ENCODE results near the gene INSC.

The INSC gene

GRCh38 chr11:15107730-15108515, 6.8 kb upstream of the INSC start:
- in situ Hi-C loops (cut with HindIII; ENCODE audit: low pct_ligation_motif_present, low pct_unique_long_range_greater_than_20kb, low sequenced_read_pairs) = no loop called here
- DNase-seq = no peak

GRCh38 chr11:15108592-15109130, 6.1 kb upstream of the INSC start:
- DNase-seq = no peak
- in situ Hi-C loops (cut with HindIII; ENCODE audit: low pct_ligation_motif_present, low pct_unique_long_range_greater_than_20kb, low sequenced_read_pairs) = no loop called here

GRCh38 chr11:15109602-15110001, 5.1 kb upstream of the INSC start:
- in situ Hi-C loops (cut with HindIII; ENCODE audit: low pct_ligation_motif_present, low pct_unique_long_range_greater_than_20kb, low sequenced_read_pairs) = no loop called here
- DNase-seq = no peak

GRCh38 chr11:15111215-15111614, 3.5 kb upstream of the INSC start:
- DNase-seq = no peak
- in situ Hi-C loops (cut with HindIII; ENCODE audit: low pct_ligation_motif_present, low pct_unique_long_range_greater_than_20kb, low sequenced_read_pairs) = no loop called here

GRCh38 chr11:15112131-15112541, 2.6 kb upstream of the INSC start:
- DNase-seq = no peak
- in situ Hi-C loops (cut with HindIII; ENCODE audit: low pct_ligation_motif_present, low pct_unique_long_range_greater_than_20kb, low sequenced_read_pairs) = no loop called here

GRCh38 chr11:15113381-15113780, 1.3 kb upstream of the INSC start:
- in situ Hi-C loops (cut with HindIII; ENCODE audit: low pct_ligation_motif_present, low pct_unique_long_range_greater_than_20kb, low sequenced_read_pairs) = no loop called here
- no peak for DNase-seq

- in situ Hi-C loops (cut with HindIII; ENCODE audit: low pct_ligation_motif_present, low pct_unique_long_range_greater_than_20kb, low sequenced_read_pairs) = no loop called here
- DNase-seq = no peak
These were observed 963 bp downstream of the INSC start for GRCh38 chr11:15115686-15116085.

- in situ Hi-C loops (cut with HindIII; ENCODE audit: low pct_ligation_motif_present, low pct_unique_long_range_greater_than_20kb, low sequenced_read_pairs) = no loop called here
- no peak for DNase-seq
These were observed 3.0 kb downstream of the INSC start for GRCh38 chr11:15117751-15118150.

GRCh38 chr11:15118431-15118830, 3.7 kb downstream of the INSC start:
- in situ Hi-C loops (cut with HindIII; ENCODE audit: low pct_ligation_motif_present, low pct_unique_long_range_greater_than_20kb, low sequenced_read_pairs) = no loop called here
- DNase-seq = no peak

- DNase-seq = no peak
- in situ Hi-C loops (cut with HindIII; ENCODE audit: low pct_ligation_motif_present, low pct_unique_long_range_greater_than_20kb, low sequenced_read_pairs) = no loop called here
These were observed 4.6 kb downstream of the INSC start for GRCh38 chr11:15119352-15119751.

GRCh38 chr11:15119826-15120225, 5.1 kb downstream of the INSC start:
- DNase-seq = no peak
- in situ Hi-C loops (cut with HindIII; ENCODE audit: low pct_ligation_motif_present, low pct_unique_long_range_greater_than_20kb, low sequenced_read_pairs) = no loop called here

- in situ Hi-C loops (cut with HindIII; ENCODE audit: low pct_ligation_motif_present, low pct_unique_long_range_greater_than_20kb, low sequenced_read_pairs) = no loop called here
- peak; percentile 91 for DNase-seq
These were observed 9.1 kb downstream of the INSC start for GRCh38 chr11:15123849-15124248.

GRCh38 chr11:15124528-15124927, 9.8 kb downstream of the INSC start:
- in situ Hi-C loops (cut with HindIII; ENCODE audit: low pct_ligation_motif_present, low pct_unique_long_range_greater_than_20kb, low sequenced_read_pairs) = no loop called here
- no peak for DNase-seq

- DNase-seq = peak; percentile 25
These were observed 12.6 kb downstream of the INSC start for GRCh38 chr11:15127341-15127740.

GRCh38 chr11:15128621-15129020, 13.9 kb downstream of the INSC start:
- DNase-seq = no peak
- in situ Hi-C loops (cut with HindIII; ENCODE audit: low pct_ligation_motif_present, low pct_unique_long_range_greater_than_20kb, low sequenced_read_pairs) = no loop called here

More at GRCh38 chr11:15127341-15127740, 12.6 kb downstream of the INSC start:
- in situ Hi-C loops (cut with HindIII; ENCODE audit: low pct_ligation_motif_present, low pct_unique_long_range_greater_than_20kb, low sequenced_read_pairs) = no loop called here

- in situ Hi-C loops (cut with HindIII; ENCODE audit: low pct_ligation_motif_present, low pct_unique_long_range_greater_than_20kb, low sequenced_read_pairs) = no loop called here
- no peak for DNase-seq
These were observed 21.4 kb downstream of the INSC start for GRCh38 chr11:15136166-15136565.

- no peak for DNase-seq
- in situ Hi-C loops (cut with HindIII; ENCODE audit: low pct_ligation_motif_present, low pct_unique_long_range_greater_than_20kb, low sequenced_read_pairs) = no loop called here
These were observed 24.5 kb downstream of the INSC start for GRCh38 chr11:15139096-15139770.

GRCh38 chr11:15139958-15140659, 25.4 kb downstream of the INSC start:
- in situ Hi-C loops (cut with HindIII; ENCODE audit: low pct_ligation_motif_present, low pct_unique_long_range_greater_than_20kb, low sequenced_read_pairs) = no loop called here
- DNase-seq = no peak

- in situ Hi-C loops (cut with HindIII; ENCODE audit: low pct_ligation_motif_present, low pct_unique_long_range_greater_than_20kb, low sequenced_read_pairs) = no loop called here
- no peak for DNase-seq
These were observed 26.7 kb downstream of the INSC start for GRCh38 chr11:15141381-15141780.

All from ACHN (cell line).